Esophagus squamous epithelium (tissue), 5 donors: ENCODE data around the gene TPT1. TPM values are rescaled to one million over a fixed set of nuclear protein-coding genes. Genes with fewer than 3 reads are reported as not detected.
"Not testable (repeated sequence)": the region's sequence is repeated elsewhere in the genome, so short reads cannot be mapped to it uniquely, and the experiment has no call there.

ENCODE experiments used
- DNase-seq: peaks from one replicate; lab custom pipeline; 2025; lab: John Stamatoyannopoulos, UW
- H3K27ac ChIP-seq, 4 donors: fragments of 200-600 bp; sonication (generic); one replicate each; pipeline ENCODE4 v1.5.1; 2016 to 2019; ENCODE audit warnings: mild to moderate bottlenecking in 1 of 4
- H3K27me3 ChIP-seq, 4 donors: fragments of 200-600 bp; sonication (generic); 1 replicate in 3 of 4; 2 replicates in 1 of 4; pipeline versions ENCODE4 v1.5.1 to v1.6.0; 2017 to 2021; ENCODE audit warnings: antibody characterized with exemption in 1 of 4
- H3K36me3 ChIP-seq, 3 donors: fragments of 200-600 bp; sonication (generic); one replicate each; pipeline ENCODE4 v1.5.1; 2016 to 2019
- H3K4me1 ChIP-seq, 3 donors: fragments of 200-600 bp; sonication (generic); one replicate each; pipeline ENCODE4 v1.5.1; 2017 to 2019
- H3K4me3 ChIP-seq, 4 donors: fragments of 200-600 bp; sonication (generic); 1 replicate in 3 of 4; 2 replicates in 1 of 4; pipeline ENCODE4 v1.5.1; 2016 to 2019; ENCODE audit warnings: mild to moderate bottlenecking in 2 of 4, moderate library complexity in 1 of 4
- H3K9me3 ChIP-seq, 3 donors: fragments of 200-600 bp; sonication (generic); one replicate each; pipeline ENCODE4 v1.5.1; 2016 to 2019
- CTCF ChIP-seq, 6 experiments: fragments of 450-650 bp in 4 of 6; fragments of 200-600 bp in 2 of 6; sonication (generic) in 2 of 6; IDR thresholded peaks; one replicate each; pipeline ENCODE4 v1.5.1; 2016 to 2019; ENCODE audit warnings: antibody characterized with exemption in 6 of 6, mild to moderate bottlenecking in 4 of 6, moderate library complexity in 4 of 6
- POLR2A ChIP-seq, 4 donors: fragments of 450-650 bp; IDR thresholded peaks; one replicate each; pipeline ENCODE4 v1.6.1; 2017; ENCODE audit warnings: antibody characterized with exemption in 4 of 4, mild to moderate bottlenecking in 4 of 4, moderate library complexity in 3 of 4
- WGBS, 2 donors: methylation state at CpG; one replicate each; pipeline ENCODE4 v1.1.5; 2018; 5-methylcytosine and 5-hydroxymethylcytosine counted together
- intact Hi-C: fragments of 100-400 bp; cut with DNase I; formaldehyde crosslinking; loops from one replicate; pipeline ENCODE4 v1.15.0; 2022
- total RNA-seq, 4 donors: library from RNA; depleted of rRNA; stranded (reverse); fragments of >200 nt; gene quantifications; one replicate each; pipeline ENCODE4 v1.1.0, GENCODE V29; 2016
- donor health status: DM: yes; HTN: yes; CAD: no.

The TPT1 gene
- total RNA-seq, 4 donors from 2014 or later = 2,183 to 3,899 (median 2,784) TPM

- H3K36me3 ChIP-seq = peaks cover 0 to 38% (median 0%) of the 10 kb centered on the region in 3 donors
- H3K27ac ChIP-seq = no peak overlapping the region
- no peaks in the 10 kb centered on the region for H3K9me3 ChIP-seq
- H3K4me3 ChIP-seq = no peak overlapping the region
- TF ChIP-seq CTCF (IDR thresholded peaks at IDR 0.05) = no peak
- WGBS, 2 donors = 91 to 95% methylated on average over 5 of the region's 5 CpGs
- no peaks in the 10 kb centered on the region for H3K4me1 ChIP-seq
- intact Hi-C loops = no loop called here
- H3K27me3 ChIP-seq = no peaks in the 10 kb centered on the region
- DNase-seq = no peak
These were observed 44.3 kb upstream of the TPT1 start for GRCh38 chr13:45385320-45385719.

GRCh38 chr13:45384474-45385174 is 43.6 kb upstream of the TPT1 start:
- Histone ChIP-seq H3K36me3 (peaks cover 0 to 35% (median 0%) of the 10 kb centered on the region in 3 donors), H3K4me3 (no peak overlapping the region), H3K4me1 (no peaks in the 10 kb centered on the region), H3K9me3 (no peaks in the 10 kb centered on the region), H3K27ac (no peak overlapping the region), H3K27me3 (no peaks in the 10 kb centered on the region)
- no peak for DNase-seq
- no peak for TF ChIP-seq CTCF (IDR thresholded peaks at IDR 0.05)
- no peak for TF ChIP-seq POLR2A (IDR thresholded peaks at IDR 0.05)
- intact Hi-C loops = no loop called here
- WGBS, 2 donors = 76 to 79% methylated on average over 4 of the region's 4 CpGs

GRCh38 chr13:45382739-45383138 is 41.8 kb upstream of the TPT1 start:
- intact Hi-C loops, H3K27ac ChIP-seq, H3K4me1 ChIP-seq, H3K4me3 ChIP-seq, H3K27me3 ChIP-seq, H3K9me3 ChIP-seq, DNase-seq: not testable (repeated sequence)
- H3K36me3 ChIP-seq = peaks cover 0 to 35% (median 0%) of the 10 kb centered on the region in 3 donors
- 73 to 74% methylated on average over 4 to 5 of the region's 8 CpGs for WGBS, 2 donors

GRCh38 chr13:45381196-45381595 is 40.2 kb upstream of the TPT1 start:
- H3K27ac ChIP-seq = no peak overlapping the region
- WGBS, 2 donors = no CpG with 5 or more reads among the region's 12 CpGs
- H3K36me3 ChIP-seq = peaks cover 0 to 26% (median 0%) of the 10 kb centered on the region in 3 donors
- no peaks in the 10 kb centered on the region for H3K27me3 ChIP-seq
- H3K4me3 ChIP-seq = no peak overlapping the region
- H3K9me3 ChIP-seq = no peaks in the 10 kb centered on the region
- no peaks in the 10 kb centered on the region for H3K4me1 ChIP-seq
- no peak for DNase-seq
- intact Hi-C loops = no loop called here
- TF ChIP-seq POLR2A (IDR thresholded peaks at IDR 0.05) (no peak), CTCF (IDR thresholded peaks at IDR 0.05) (no peak)

GRCh38 chr13:45380708-45381107 is 39.7 kb upstream of the TPT1 start:
- 62 to 69% methylated on average over 4 to 5 of the region's 8 CpGs for WGBS, 2 donors
- H3K4me1 ChIP-seq, DNase-seq, H3K27me3 ChIP-seq, H3K27ac ChIP-seq, H3K4me3 ChIP-seq, H3K9me3 ChIP-seq, intact Hi-C loops: not testable (repeated sequence)
- peaks cover 0 to 21% (median 0%) of the 10 kb centered on the region in 3 donors for H3K36me3 ChIP-seq

DNA sequence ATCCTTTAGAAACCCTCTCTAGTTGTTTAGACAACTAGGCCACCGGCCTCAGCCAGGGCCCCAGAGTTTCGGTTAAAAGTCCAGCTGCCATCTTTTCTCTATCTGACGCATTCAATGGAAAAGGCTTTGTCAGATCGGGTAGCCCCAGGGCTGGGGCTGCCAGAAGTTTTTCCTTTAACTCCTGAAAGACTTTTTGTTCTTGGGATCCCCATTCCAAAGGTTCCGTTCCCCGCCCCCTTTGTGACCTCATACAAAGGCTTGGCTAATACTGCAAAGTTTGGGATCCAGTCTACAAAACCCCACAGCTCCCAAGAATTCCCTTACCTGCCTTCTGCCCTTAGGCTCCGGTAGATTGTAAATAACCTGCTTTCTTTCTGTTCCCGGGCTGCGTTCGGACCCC is 38.5 kb upstream of the TPT1 start:
- H3K27me3 ChIP-seq, H3K27ac ChIP-seq, H3K9me3 ChIP-seq, intact Hi-C loops, H3K36me3 ChIP-seq, H3K4me1 ChIP-seq, H3K4me3 ChIP-seq, DNase-seq: not testable (repeated sequence)
- WGBS, 2 donors = 89 to 92% methylated on average over 7 to 8 of the region's 10 CpGs

- intact Hi-C loops, H3K27me3 ChIP-seq, H3K9me3 ChIP-seq, H3K4me3 ChIP-seq, H3K4me1 ChIP-seq, DNase-seq, H3K36me3 ChIP-seq, H3K27ac ChIP-seq: not testable (repeated sequence)
- 78 to 89% methylated on average over 7 of the region's 8 CpGs for WGBS, 2 donors
These were observed 37.8 kb upstream of the TPT1 start for GRCh38 chr13:45378786-45379185.

GRCh38 chr13:45377314-45377713 is 36.3 kb upstream of the TPT1 start:
- H3K36me3 ChIP-seq, intact Hi-C loops, H3K4me1 ChIP-seq, DNase-seq, H3K27ac ChIP-seq, H3K27me3 ChIP-seq, H3K9me3 ChIP-seq, H3K4me3 ChIP-seq: not testable (repeated sequence)
- no CpG with 5 or more reads among the region's 12 CpGs for WGBS, 2 donors

DNA sequence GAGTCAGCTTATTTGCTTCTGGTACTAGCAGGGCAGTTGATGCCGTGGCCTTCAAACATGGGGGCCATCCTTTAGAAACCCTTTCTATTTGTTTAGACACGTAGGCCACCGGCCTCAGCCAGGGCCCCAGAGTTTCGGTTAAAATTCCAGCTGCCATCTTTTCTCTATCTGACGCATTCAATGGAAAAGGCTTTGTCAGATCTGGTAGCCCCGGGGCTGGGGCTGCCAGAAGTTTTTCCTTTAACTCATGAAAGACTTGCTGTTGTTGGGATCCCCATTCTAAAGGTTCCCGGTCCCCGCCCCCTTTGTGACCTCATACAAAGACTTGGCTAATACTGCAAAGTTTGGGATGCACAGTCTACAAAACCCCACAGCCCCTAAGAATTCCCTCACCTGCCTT is 35.7 kb upstream of the TPT1 start:
- H3K4me1 ChIP-seq, DNase-seq, H3K36me3 ChIP-seq, H3K27me3 ChIP-seq, H3K4me3 ChIP-seq, intact Hi-C loops, H3K9me3 ChIP-seq, H3K27ac ChIP-seq: not testable (repeated sequence)
- WGBS, 2 donors = 77 to 90% methylated on average over 2 to 6 of the region's 8 CpGs
